Kidney (tissue), 14 donors: ENCODE data around the gene TBC1D2. TPM values are rescaled to one million over a fixed set of nuclear protein-coding genes. Genes with fewer than 3 reads are reported as not detected.

Experiments
- DNase-seq, 5 donors: peaks; one replicate each; pipeline ENCODE4 v3.0.0-alpha.2; 2013 to 2020
- FAIRE-seq: peaks from 2 replicates; lab custom pipeline; 2012; peaks lifted over from hg19 to GRCh38; lab: Jason Lieb, UNC
- H3K27ac ChIP-seq, 2 donors: one replicate each; pipeline ENCODE4 v1.7.0; 2013; ENCODE audit warnings: low read depth in 2 of 2, low read length in 2 of 2, inconsistent platforms in 1 of 2
- H3K27me3 ChIP-seq: one replicate; pipeline ENCODE4 v1.7.1; 2013; ENCODE audit warnings: low read length, inconsistent platforms; ENCODE audit not compliant: control insufficient read depth, insufficient read depth
- H3K36me3 ChIP-seq, 3 donors: one replicate each; pipeline versions ENCODE4 v1.7.0 to v1.7.1; 2013; ENCODE audit warnings: low read length in 3 of 3, control low read depth in 1 of 3, inconsistent platforms in 1 of 3; ENCODE audit not compliant: insufficient read depth in 3 of 3, control insufficient read depth in 2 of 3
- H3K4me1 ChIP-seq, 3 donors: one replicate each; pipeline versions ENCODE4 v1.7.0 to v1.7.1; 2013; ENCODE audit warnings: low read length in 3 of 3, inconsistent platforms in 1 of 3, low read depth in 1 of 3; ENCODE audit not compliant: control insufficient read depth in 2 of 3, insufficient read depth in 2 of 3
- H3K4me3 ChIP-seq, 3 donors: one replicate each; pipeline versions ENCODE4 v1.7.0 to v1.8.1; 2013; ENCODE audit warnings: low read length in 3 of 3, control low read depth in 1 of 3, inconsistent platforms in 1 of 3
- H3K9ac ChIP-seq, 3 donors: one replicate each; pipeline versions ENCODE4 v1.7.0 to v1.7.1; 2013; ENCODE audit warnings: low read length in 3 of 3, control low read depth in 1 of 3, inconsistent platforms in 1 of 3
- H3K9me3 ChIP-seq, 3 donors: one replicate each; pipeline versions ENCODE4 v1.7.0 to v1.7.1; 2013; ENCODE audit warnings: low read length in 3 of 3, control low read depth in 1 of 3, inconsistent platforms in 1 of 3; ENCODE audit not compliant: control insufficient read depth in 2 of 3, insufficient read depth in 1 of 3
- intact Hi-C: fragments of 100-400 bp; cut with DNase I; formaldehyde crosslinking; loops from one replicate; pipeline ENCODE4 v1.11.1; 2022
- polyA plus RNA-seq: library from polyadenylated mRNA; stranded (reverse); fragments of 350-450 nt; fragmentation: Illumina TruSeq; extraction: RNeasy Lipid Tissue Mini Kit (QIAGEN cat#74804); gene quantifications from one replicate; pipeline ENCODE4 v1.2.3, GENCODE V29; 2014; ENCODE audit warnings: low read depth, low replicate concordance; ENCODE audit not compliant: insufficient read depth
- total RNA-seq: library from RNA; stranded (reverse); fragmentation: NEBNext Ultra II Directional; extraction: Animal tissue kit (Norgen Biotek cat#: 25700); gene quantifications from one replicate; pipeline ENCODE4 v1.2.1, GENCODE V29; 2021
- TF ChIP-seq, protein P1 (sequence below): IDR thresholded peaks from 3 replicates; pipeline ENCODE4 v1.5.1; 2012; ENCODE audit warnings: mild to moderate bottlenecking, moderate library complexity, borderline replicate concordance; ENCODE audit not compliant: insufficient read depth; ENCODE audit errors: extremely low read depth
- donor health status: control.
- donor health status: control.
- donor health status: control.
- donor health status: control.
- donor health status: control.
- donor health status: DM: yes; HTN: yes; CAD: no.
- donor health status: Normal renal cell carcinoma (clear cell type).

The TBC1D2 gene
- total and polyA plus RNA-seq, 2 donors from 2014 or later, result 7.7 to 19.6 TPM

DNA sequence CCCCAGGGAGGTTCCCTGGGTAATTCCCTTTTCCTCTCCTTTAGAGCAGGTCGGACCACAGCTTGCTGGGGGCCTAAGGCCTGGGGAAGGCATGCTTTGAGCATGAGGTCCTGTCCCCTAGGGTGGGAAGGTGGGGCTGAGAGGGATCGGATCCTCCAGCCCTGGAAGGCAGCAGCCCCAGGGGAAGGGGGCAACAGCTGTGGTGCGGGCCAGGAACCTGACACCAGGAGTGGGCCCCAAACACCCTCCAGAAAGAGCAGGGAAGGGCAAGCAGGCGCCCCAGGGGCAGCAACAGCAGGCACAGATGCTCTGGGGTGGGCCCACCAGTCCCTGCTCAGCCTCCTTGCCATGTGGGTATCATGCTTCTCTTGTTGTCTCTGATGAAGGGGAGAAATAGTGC lies 59.8 kb downstream of the TBC1D2 start:
- peaks cover 0 to 3% (median 0%) of the 10 kb centered on the region in 3 donors for H3K4me1 ChIP-seq
- H3K36me3 ChIP-seq, result peaks cover 0 to 3% (median 0%) of the 10 kb centered on the region in 3 donors
- FAIRE-seq (no peak), DNase-seq (no peak)
- H3K9me3 ChIP-seq, result no peaks in the 10 kb centered on the region
- TF ChIP-seq, protein P1, sequence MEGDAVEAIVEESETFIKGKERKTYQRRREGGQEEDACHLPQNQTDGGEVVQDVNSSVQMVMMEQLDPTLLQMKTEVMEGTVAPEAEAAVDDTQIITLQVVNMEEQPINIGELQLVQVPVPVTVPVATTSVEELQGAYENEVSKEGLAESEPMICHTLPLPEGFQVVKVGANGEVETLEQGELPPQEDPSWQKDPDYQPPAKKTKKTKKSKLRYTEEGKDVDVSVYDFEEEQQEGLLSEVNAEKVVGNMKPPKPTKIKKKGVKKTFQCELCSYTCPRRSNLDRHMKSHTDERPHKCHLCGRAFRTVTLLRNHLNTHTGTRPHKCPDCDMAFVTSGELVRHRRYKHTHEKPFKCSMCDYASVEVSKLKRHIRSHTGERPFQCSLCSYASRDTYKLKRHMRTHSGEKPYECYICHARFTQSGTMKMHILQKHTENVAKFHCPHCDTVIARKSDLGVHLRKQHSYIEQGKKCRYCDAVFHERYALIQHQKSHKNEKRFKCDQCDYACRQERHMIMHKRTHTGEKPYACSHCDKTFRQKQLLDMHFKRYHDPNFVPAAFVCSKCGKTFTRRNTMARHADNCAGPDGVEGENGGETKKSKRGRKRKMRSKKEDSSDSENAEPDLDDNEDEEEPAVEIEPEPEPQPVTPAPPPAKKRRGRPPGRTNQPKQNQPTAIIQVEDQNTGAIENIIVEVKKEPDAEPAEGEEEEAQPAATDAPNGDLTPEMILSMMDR, result no peak
- H3K27ac ChIP-seq, result no peak overlapping the region
- H3K9ac ChIP-seq, result no peak overlapping the region
- H3K4me3 ChIP-seq, result no peak overlapping the region
- intact Hi-C loops, result no loop called here
- H3K27me3 ChIP-seq, result no peaks in the 10 kb centered on the region

DNA sequence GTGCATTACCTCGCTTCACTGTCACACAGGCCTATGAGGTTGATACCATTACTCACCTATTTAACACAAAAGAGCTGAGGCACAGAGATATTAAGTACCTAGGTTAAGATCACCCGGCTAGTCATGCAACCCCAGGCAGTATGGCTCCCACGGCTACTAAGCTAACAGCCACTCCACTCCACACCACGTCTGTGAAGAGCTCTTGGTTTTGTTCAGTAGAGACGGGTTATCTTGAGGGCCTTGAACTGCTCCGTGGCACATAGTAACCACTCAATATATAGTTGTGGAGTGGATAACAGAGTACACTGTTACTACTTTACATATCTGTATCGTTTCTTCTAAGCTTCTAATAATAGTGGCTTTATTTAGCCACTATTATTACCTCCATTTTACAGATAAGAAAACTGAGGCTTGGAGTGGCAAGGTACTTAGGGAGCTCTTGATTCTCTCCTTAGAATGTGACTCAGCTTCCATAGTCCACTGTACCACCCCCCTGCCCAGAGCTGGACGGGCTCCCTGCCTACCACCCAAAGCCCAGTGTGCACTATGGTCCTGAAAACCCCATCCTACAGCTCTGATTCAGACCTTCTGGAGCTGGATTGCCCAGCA lies 62.0 kb downstream of the TBC1D2 start:
- DNase-seq, result no peak
- Histone ChIP-seq H3K27me3 (no peaks in the 10 kb centered on the region), H3K4me3 (peak overlapping the region in 2 of 3 donors; percentile 64 to 71), H3K9ac (peak overlapping the region in 1 of 3 donors; percentile 37), H3K36me3 (no peaks in the 10 kb centered on the region), H3K27ac (no peak overlapping the region), H3K4me1 (peaks cover 0 to 3% (median 0%) of the 10 kb centered on the region in 3 donors), H3K9me3 (no peaks in the 10 kb centered on the region)
- no peak for FAIRE-seq
- TF ChIP-seq, protein P1, result no peak
- intact Hi-C loops, result no loop called here

DNA sequence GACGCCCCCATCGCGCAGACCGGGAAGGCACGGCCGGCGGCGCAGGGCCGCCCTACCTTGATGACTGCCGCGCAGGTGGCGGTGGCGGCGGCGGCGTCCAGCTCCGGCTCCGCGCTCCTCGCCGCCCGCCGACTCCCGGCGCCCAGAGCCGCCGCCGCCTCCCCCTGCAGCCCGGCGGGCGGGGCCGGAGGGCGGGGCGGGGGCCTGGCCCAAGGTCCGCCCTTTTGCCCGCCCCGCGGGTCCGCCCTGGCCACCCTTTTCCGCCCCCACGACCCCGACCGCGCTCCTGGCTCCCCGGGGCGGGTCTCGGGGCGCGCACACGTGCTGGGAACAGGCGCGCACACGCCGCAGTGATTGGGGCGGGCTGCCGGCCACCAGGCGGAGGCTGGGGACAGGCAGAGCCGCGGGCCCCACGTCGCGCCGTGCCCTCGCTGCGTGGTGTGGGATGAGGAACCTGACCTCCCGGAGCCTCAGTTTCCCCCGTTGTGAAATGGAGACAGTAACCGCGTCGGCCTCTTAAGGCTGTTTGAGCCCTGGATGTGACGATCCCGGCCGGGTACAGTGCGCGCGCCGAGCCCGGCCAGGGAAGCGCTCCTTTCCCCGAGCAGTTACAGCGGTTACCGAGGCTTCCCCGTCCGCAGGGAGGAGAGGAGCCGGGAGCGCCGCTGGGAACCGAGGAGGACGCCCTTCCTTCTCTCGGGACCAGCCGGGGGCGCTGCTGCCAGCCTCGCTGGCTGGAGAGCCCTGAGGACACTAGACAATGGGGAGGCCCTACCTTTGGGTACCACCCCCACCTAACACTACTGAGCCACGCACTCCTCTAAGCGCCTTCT lies 62.7 kb downstream of the TBC1D2 start, which contains the start of gene CORO2A:
Gene CORO2A (minus strand): TSS at position 135 of the 833 bp plus-strand sequence. CDS start 34,977 bp downstream, outside the sequence.
- Histone ChIP-seq H3K4me3 (peak within 1 kb of the TSS; percentile 50 to 71 (median 64)), H3K36me3 (no peaks in the 10 kb centered on the region), H3K9me3 (no peaks in the 10 kb centered on the region), H3K4me1 (peaks cover 0 to 3% (median 0%) of the 10 kb centered on the region in 3 donors), H3K9ac (peak within 1 kb of the TSS in 1 of 3 donors; percentile 37), H3K27me3 (no peaks in the 10 kb centered on the region), H3K27ac (no peak within 1 kb of the TSS)
- DNase-seq (peak; percentile 78 to 89 (median 85)), FAIRE-seq (no peak)
- intact Hi-C loops, result no loop called here
- TF ChIP-seq, protein P1, result no peak
